Osteoblast (primary cell): Measurements from ENCODE around the gene NRG4. TPM values are rescaled to one million over a fixed set of nuclear protein-coding genes. Genes with fewer than 3 reads are reported as not detected.

Experiments
- DNase-seq: peaks from one replicate; pipeline ENCODE4 v3.0.0; 2011; ENCODE audit warnings: low spot score, mixed read lengths; ENCODE audit not compliant: insufficient read length; ENCODE audit errors: missing footprints
- H2AFZ ChIP-seq: 2 replicates; pipeline ENCODE4 v1.6.0; 2011; ENCODE audit warnings: mild to moderate bottlenecking, low read length
- H3K27ac ChIP-seq: 2 replicates; pipeline ENCODE4 v1.5.1; 2011; ENCODE audit warnings: mild to moderate bottlenecking, low read depth, low read length, moderate library complexity
- H3K27me3 ChIP-seq: 2 replicates; pipeline ENCODE4 v1.6.0; 2012; ENCODE audit warnings: mild to moderate bottlenecking, control low read depth, inconsistent platforms, low read length, moderate library complexity; ENCODE audit not compliant: insufficient read depth
- H3K36me3 ChIP-seq: 2 replicates; pipeline ENCODE4 v1.5.1; 2011; ENCODE audit warnings: mild to moderate bottlenecking, low read length, control low read depth, moderate library complexity; ENCODE audit not compliant: insufficient read depth
- H3K4me1 ChIP-seq: 2 replicates; pipeline ENCODE4 v1.5.1; 2011; ENCODE audit warnings: mild to moderate bottlenecking, low read length, control low read depth, moderate library complexity; ENCODE audit not compliant: insufficient read depth
- H3K4me2 ChIP-seq: 2 replicates; pipeline ENCODE4 v1.6.0; 2011; ENCODE audit warnings: mild to moderate bottlenecking, low read length; ENCODE audit not compliant: insufficient read depth
- H3K4me3 ChIP-seq: fragments of 200-600 bp; sonication (generic); 3 replicates; pipeline ENCODE4 v1.5.1; 2012; ENCODE audit warnings: mild to moderate bottlenecking, low read length, inconsistent platforms; ENCODE audit not compliant: insufficient read depth
- H3K79me2 ChIP-seq: 2 replicates; pipeline ENCODE4 v1.6.0; 2012; ENCODE audit warnings: mild to moderate bottlenecking, low read length, control low read depth, inconsistent platforms; ENCODE audit not compliant: insufficient read depth
- H3K9me3 ChIP-seq: 2 replicates; pipeline ENCODE4 v1.5.1; 2011; ENCODE audit warnings: low read depth, low read length, control low read depth
- H4K20me1 ChIP-seq: 2 replicates; pipeline ENCODE4 v1.6.0; 2012; ENCODE audit warnings: mild to moderate bottlenecking, low read length, control low read depth; ENCODE audit not compliant: insufficient read depth
- CTCF ChIP-seq: IDR thresholded peaks from 2 replicates; pipeline ENCODE4 v1.5.1; 2011; ENCODE audit warnings: mild to moderate bottlenecking, low read depth, low read length, moderate library complexity; ENCODE audit errors: extremely low read depth
- total RNA-seq: library from RNA; depleted of rRNA; stranded (reverse); fragments of >200 nt; gene quantifications from 2 replicates; pipeline ENCODE4 v1.2.3, GENCODE V29; 2012

Gene NRG4
- total RNA-seq, 1 donor, result not detected

GRCh38 chr15:75948761-75949296 is 63.4 kb downstream of the NRG4 start:
- no peaks in the 10 kb centered on the region for H3K79me2 ChIP-seq
- H4K20me1 ChIP-seq, result no peaks in the 10 kb centered on the region
- no peak overlapping the region for H2AFZ ChIP-seq
- no peak overlapping the region for H3K4me3 ChIP-seq
- no peaks in the 10 kb centered on the region for H3K36me3 ChIP-seq
- H3K4me1 ChIP-seq, result peaks cover 23% of the 10 kb centered on the region
- H3K9me3 ChIP-seq, result no peaks in the 10 kb centered on the region
- H3K27ac ChIP-seq, result no peak overlapping the region
- H3K4me2 ChIP-seq, result no peak overlapping the region
- no peak for DNase-seq
- no peaks in the 10 kb centered on the region for H3K27me3 ChIP-seq
- no peak for TF ChIP-seq CTCF

GRCh38 chr15:75947092-75947491 is 65.1 kb downstream of the NRG4 start:
- no peak overlapping the region for H3K4me3 ChIP-seq
- no peak overlapping the region for H3K27ac ChIP-seq
- H4K20me1 ChIP-seq, result no peaks in the 10 kb centered on the region
- H3K27me3 ChIP-seq, result no peaks in the 10 kb centered on the region
- no peak overlapping the region for H2AFZ ChIP-seq
- H3K79me2 ChIP-seq, result no peaks in the 10 kb centered on the region
- H3K36me3 ChIP-seq, result no peaks in the 10 kb centered on the region
- peak; percentile 69 for DNase-seq
- H3K9me3 ChIP-seq, result no peaks in the 10 kb centered on the region
- TF ChIP-seq CTCF, result no peak
- H3K4me1 ChIP-seq, result peaks cover 27% of the 10 kb centered on the region
- no peak overlapping the region for H3K4me2 ChIP-seq

- Histone ChIP-seq H3K4me1 (peaks cover 27% of the 10 kb centered on the region), H3K4me2 (peak overlapping the region; percentile 21), H3K9me3 (no peaks in the 10 kb centered on the region), H2AFZ (no peak overlapping the region), H4K20me1 (no peaks in the 10 kb centered on the region), H3K27me3 (no peaks in the 10 kb centered on the region), H3K4me3 (no peak overlapping the region), H3K79me2 (no peaks in the 10 kb centered on the region), H3K27ac (no peak overlapping the region), H3K36me3 (no peaks in the 10 kb centered on the region)
- TF ChIP-seq CTCF, result no peak
- DNase-seq, result peak; percentile 13
These were observed 66.3 kb downstream of the NRG4 start for GRCh38 chr15:75945953-75946352.

GRCh38 chr15:75943713-75944215 is 68.5 kb downstream of the NRG4 start:
- Histone ChIP-seq H3K4me1 (peaks cover 27% of the 10 kb centered on the region), H4K20me1 (no peaks in the 10 kb centered on the region), H3K36me3 (no peaks in the 10 kb centered on the region), H3K79me2 (no peaks in the 10 kb centered on the region), H3K27ac (no peak overlapping the region), H3K27me3 (no peaks in the 10 kb centered on the region), H3K9me3 (no peaks in the 10 kb centered on the region), H2AFZ (no peak overlapping the region), H3K4me2 (no peak overlapping the region), H3K4me3 (no peak overlapping the region)
- no peak for TF ChIP-seq CTCF
- DNase-seq, result no peak
